ENCODE measurements around the gene MVK. TPM values are rescaled to one million over a fixed set of nuclear protein-coding genes. Genes with fewer than 3 reads are reported as not detected.

The MVK gene
- total and polyA plus RNA-seq, 2 donors (not counting 1 experiment from before 2014, with no cell fraction given): 18.8 to 22.1 TPM

GRCh38 chr12:109568486-109568885 is 5.1 kb upstream of the MVK start:
- no peaks in the 10 kb centered on the region for H3K27me3 ChIP-seq (ENCODE audit: control insufficient read depth, insufficient read depth, low read length)
- no peaks in the 10 kb centered on the region for H3K9me3 ChIP-seq (ENCODE audit: control insufficient read depth, insufficient read depth, low read depth, low read length)
- no peak for TF ChIP-seq EZH2 (IDR thresholded peaks at IDR 0.05; ENCODE audit: low read length, missing control alignments)
- no peak for TF ChIP-seq CTCF (conservative IDR thresholded peaks at IDR 0.05 in 1 of 2, IDR thresholded peaks at IDR 0.05 in 1 of 2; ENCODE audit: low read depth in 1 of 2, low read length in 2 of 2)
- H3K27ac ChIP-seq (ENCODE audit: insufficient read depth, low read length): no peak overlapping the region
- no peak overlapping the region for H2AFZ ChIP-seq (ENCODE audit: low read length)
- no peaks in the 10 kb centered on the region for H3K4me1 ChIP-seq (ENCODE audit: control insufficient read depth, extremely low read depth, insufficient read depth, low read length)
- H3K36me3 ChIP-seq (ENCODE audit: control insufficient read depth, insufficient read depth, low read length): peaks cover 6% of the 10 kb centered on the region
- H3K4me3 ChIP-seq (replicated peaks in 1 of 4; ENCODE audit: control extremely low read depth in 1 of 4, insufficient read depth in 1 of 4, low read depth in 3 of 4, low read length in 4 of 4): no peak overlapping the region
- no peaks in the 10 kb centered on the region for H4K20me1 ChIP-seq (ENCODE audit: control insufficient read depth, extremely low read depth, insufficient read depth, low read length)
- no peak overlapping the region for H3K9ac ChIP-seq (ENCODE audit: insufficient read depth, low read length)
- H3K79me2 ChIP-seq (ENCODE audit: control insufficient read depth, insufficient read depth, low read length): no peaks in the 10 kb centered on the region
- no peak overlapping the region for H3K4me2 ChIP-seq (ENCODE audit: extremely low read depth, insufficient read depth, low read length)
- no peak for DNase-seq (ENCODE audit: low read depth in 2 of 2)

GRCh38 chr12:109571773-109572505 is 1.7 kb upstream of the MVK start:
- Histone ChIP-seq H3K9ac (ENCODE audit: insufficient read depth, low read length) (no peak overlapping the region), H3K4me1 (ENCODE audit: control insufficient read depth, extremely low read depth, insufficient read depth, low read length) (no peaks in the 10 kb centered on the region), H3K27ac (ENCODE audit: insufficient read depth, low read length) (no peak overlapping the region), H3K4me3 (replicated peaks in 1 of 4; ENCODE audit: control extremely low read depth in 1 of 4, insufficient read depth in 1 of 4, low read depth in 3 of 4, low read length in 4 of 4) (peak overlapping the region in 1 of 4 experiments; percentile 79), H3K36me3 (ENCODE audit: control insufficient read depth, insufficient read depth, low read length) (peaks cover 6% of the 10 kb centered on the region), H3K27me3 (ENCODE audit: control insufficient read depth, insufficient read depth, low read length) (no peaks in the 10 kb centered on the region), H3K4me2 (ENCODE audit: extremely low read depth, insufficient read depth, low read length) (no peak overlapping the region), H3K79me2 (ENCODE audit: control insufficient read depth, insufficient read depth, low read length) (no peaks in the 10 kb centered on the region), H2AFZ (ENCODE audit: low read length) (no peak overlapping the region), H3K9me3 (ENCODE audit: control insufficient read depth, insufficient read depth, low read depth, low read length) (no peaks in the 10 kb centered on the region), H4K20me1 (ENCODE audit: control insufficient read depth, extremely low read depth, insufficient read depth, low read length) (no peaks in the 10 kb centered on the region)
- DNase-seq (ENCODE audit: low read depth in 2 of 2): no peak
- no peak for TF ChIP-seq EZH2 (IDR thresholded peaks at IDR 0.05; ENCODE audit: low read length, missing control alignments)
- no peak for TF ChIP-seq CTCF (conservative IDR thresholded peaks at IDR 0.05 in 1 of 2, IDR thresholded peaks at IDR 0.05 in 1 of 2; ENCODE audit: low read depth in 1 of 2, low read length in 2 of 2)

- Histone ChIP-seq H3K9ac (ENCODE audit: insufficient read depth, low read length) (no peak overlapping the region), H3K4me3 (replicated peaks in 1 of 4; ENCODE audit: control extremely low read depth in 1 of 4, insufficient read depth in 1 of 4, low read depth in 3 of 4, low read length in 4 of 4) (peak overlapping the region in 3 of 4 experiments; percentile 79 to 84 (median 81)), H4K20me1 (ENCODE audit: control insufficient read depth, extremely low read depth, insufficient read depth, low read length) (no peaks in the 10 kb centered on the region), H3K79me2 (ENCODE audit: control insufficient read depth, insufficient read depth, low read length) (no peaks in the 10 kb centered on the region), H3K4me2 (ENCODE audit: extremely low read depth, insufficient read depth, low read length) (peak overlapping the region; percentile 59), H3K27me3 (ENCODE audit: control insufficient read depth, insufficient read depth, low read length) (no peaks in the 10 kb centered on the region), H3K27ac (ENCODE audit: insufficient read depth, low read length) (no peak overlapping the region), H3K4me1 (ENCODE audit: control insufficient read depth, extremely low read depth, insufficient read depth, low read length) (no peaks in the 10 kb centered on the region), H3K9me3 (ENCODE audit: control insufficient read depth, insufficient read depth, low read depth, low read length) (no peaks in the 10 kb centered on the region), H2AFZ (ENCODE audit: low read length) (no peak overlapping the region), H3K36me3 (ENCODE audit: control insufficient read depth, insufficient read depth, low read length) (peaks cover 6% of the 10 kb centered on the region)
- TF ChIP-seq EZH2 (IDR thresholded peaks at IDR 0.05; ENCODE audit: low read length, missing control alignments): no peak
- TF ChIP-seq CTCF (conservative IDR thresholded peaks at IDR 0.05 in 1 of 2, IDR thresholded peaks at IDR 0.05 in 1 of 2; ENCODE audit: low read depth in 1 of 2, low read length in 2 of 2): no peak
- no peak for DNase-seq (ENCODE audit: low read depth in 2 of 2)
Measured at GRCh38 chr12:109572506-109572845, 1.1 kb upstream of the MVK start.

All from fibroblast of lung (primary cell).